ENCODE data around the gene LONP1. TPM values are rescaled to one million over a fixed set of nuclear protein-coding genes. Genes with fewer than 3 reads are reported as not detected.

The LONP1 gene
- total RNA-seq, 1 donor from 2014 or later = 65.3 TPM

GRCh38 chr19:5678071-5678718 is 41.8 kb downstream of the LONP1 start:
- H3K4me1 ChIP-seq = peaks cover 16% of the 10 kb centered on the region
- H3K27ac ChIP-seq = no peak overlapping the region
- H3K9me3 ChIP-seq = no peaks in the 10 kb centered on the region
- DNase-seq (no peak), ATAC-seq (no peak)
- no peaks in the 10 kb centered on the region for H3K27me3 ChIP-seq (ENCODE audit: low read depth)
- intact Hi-C loops (cut with DNase I) = no loop called here
- H3K4me3 ChIP-seq = no peak overlapping the region
- no peak for TF ChIP-seq CTCF (IDR thresholded peaks at IDR 0.05)
- peaks cover 17% of the 10 kb centered on the region for H3K36me3 ChIP-seq

- Histone ChIP-seq H3K4me1 (peaks cover 16% of the 10 kb centered on the region), H3K27ac (no peak overlapping the region), H3K27me3 (ENCODE audit: low read depth) (no peaks in the 10 kb centered on the region), H3K4me3 (no peak overlapping the region), H3K36me3 (peaks cover 17% of the 10 kb centered on the region), H3K9me3 (no peaks in the 10 kb centered on the region)
- DNase-seq = no peak
- intact Hi-C loops (cut with DNase I) = no loop called here
- TF ChIP-seq CTCF (IDR thresholded peaks at IDR 0.05) = no peak
- ATAC-seq = no peak
These were observed 42.4 kb downstream of the LONP1 start for GRCh38 chr19:5677580-5677979.

- H3K9me3 ChIP-seq = no peaks in the 10 kb centered on the region
- TF ChIP-seq CTCF (IDR thresholded peaks at IDR 0.05) = no peak
- H3K4me3 ChIP-seq = no peak overlapping the region
- intact Hi-C loops (cut with DNase I) = no loop called here
- no peak for ATAC-seq
- no peak overlapping the region for H3K27ac ChIP-seq
- H3K27me3 ChIP-seq (ENCODE audit: low read depth) = no peaks in the 10 kb centered on the region
- DNase-seq = no peak
- peaks cover 16% of the 10 kb centered on the region for H3K4me1 ChIP-seq
- peaks cover 17% of the 10 kb centered on the region for H3K36me3 ChIP-seq
These were observed 42.8 kb downstream of the LONP1 start for GRCh38 chr19:5677136-5677535.

- Histone ChIP-seq H3K9me3 (no peaks in the 10 kb centered on the region), H3K27ac (no peak overlapping the region)
- no peak for TF ChIP-seq CTCF (IDR thresholded peaks at IDR 0.05)
These were observed 43.2 kb downstream of the LONP1 start for GRCh38 chr19:5676772-5677105.

GRCh38 chr19:5676105-5676771 is 43.7 kb downstream of the LONP1 start:
- Histone ChIP-seq H3K9me3 (no peaks in the 10 kb centered on the region), H3K27me3 (ENCODE audit: low read depth) (no peaks in the 10 kb centered on the region), H3K4me1 (peaks cover 15% of the 10 kb centered on the region), H3K4me3 (no peak overlapping the region), H3K36me3 (peaks cover 25% of the 10 kb centered on the region), H3K27ac (no peak overlapping the region)
- no peak for TF ChIP-seq CTCF (IDR thresholded peaks at IDR 0.05)
- intact Hi-C loops (cut with DNase I) = no loop called here
- DNase-seq = no peak
- ATAC-seq = no peak

More at GRCh38 chr19:5676772-5677105, 43.2 kb downstream of the LONP1 start:
- H3K4me3 ChIP-seq = no peak overlapping the region
- DNase-seq (no peak), ATAC-seq (no peak)
- H3K27me3 ChIP-seq (ENCODE audit: low read depth) = no peaks in the 10 kb centered on the region
- peaks cover 20% of the 10 kb centered on the region for H3K36me3 ChIP-seq
- intact Hi-C loops (cut with DNase I) = no loop called here
- peaks cover 16% of the 10 kb centered on the region for H3K4me1 ChIP-seq
